Stomach (tissue), 4 donors: ENCODE measurements around the gene LSM14A.
"Not testable (repeated sequence)": the region's sequence is repeated elsewhere in the genome, so short reads cannot be mapped to it uniquely, and the experiment has no call there.

Source experiments
- CTCF ChIP-seq, 7 experiments: fragments of 450-650 bp in 4 of 7; fragments of 200-600 bp in 3 of 7; sonication (generic) in 3 of 7; IDR thresholded peaks; one replicate each; pipeline ENCODE4 v1.5.1; 2016 to 2019; ENCODE audit warnings: antibody characterized with exemption in 7 of 7, control low read depth in 2 of 7, mild to moderate bottlenecking in 1 of 7
- EP300 ChIP-seq: sonication (generic); formaldehyde crosslinking; IDR thresholded peaks from one replicate; pipeline ENCODE4 v1.6.1; 2017; ENCODE audit warnings: antibody characterized with exemption
- POLR2A ChIP-seq, 4 donors: fragments of 450-650 bp; IDR thresholded peaks; one replicate each; pipeline ENCODE4 v1.6.1; 2016; ENCODE audit warnings: antibody characterized with exemption in 4 of 4, control low read depth in 2 of 4, mild to moderate bottlenecking in 1 of 4, moderate library complexity in 1 of 4
- POLR2AphosphoS5 ChIP-seq, 3 donors: sonication (generic); formaldehyde crosslinking; IDR thresholded peaks; one replicate each; pipeline ENCODE4 v1.6.1; 2016; ENCODE audit warnings: antibody characterized with exemption in 3 of 3

DNA sequence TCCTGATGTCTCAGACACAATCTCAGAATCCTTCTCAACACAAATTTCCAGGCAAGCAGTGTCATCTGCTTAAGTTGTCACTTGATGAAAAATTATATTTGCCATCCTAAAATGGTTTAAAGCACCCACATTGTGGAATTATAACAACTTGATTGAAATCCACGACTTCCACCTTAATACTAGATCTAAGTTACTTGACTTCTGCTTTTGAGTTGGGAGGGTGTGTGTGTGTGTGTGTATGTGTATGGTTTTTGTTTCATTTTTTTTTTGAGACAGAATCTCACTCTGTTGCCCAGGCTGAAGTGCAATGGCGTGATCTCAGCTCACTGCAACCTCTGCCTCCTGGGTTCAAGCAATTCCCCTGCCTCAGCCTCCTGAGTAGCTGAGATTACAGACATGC, 10.4 kb upstream of the LSM14A start:
- not testable (repeated sequence) for TF ChIP-seq POLR2AphosphoS5 (IDR thresholded peaks at IDR 0.05); CTCF (IDR thresholded peaks at IDR 0.05); EP300; POLR2A (IDR thresholded peaks at IDR 0.05)
